Left kidney (tissue), 2 donors: Measurements from ENCODE around the gene ERBB2. TPM values are rescaled to one million over a fixed set of nuclear protein-coding genes. Genes with fewer than 3 reads are reported as not detected.
"Not testable (repeated sequence)": the region's sequence is repeated elsewhere in the genome, so short reads cannot be mapped to it uniquely, and the experiment has no call there.

ENCODE experiments used
- DNase-seq: peaks from one replicate; pipeline ENCODE4 v3.0.0-alpha.2; 2013
- polyA plus RNA-seq: library from polyadenylated mRNA; unstranded; fragments of 120-200 nt; gene quantifications from one replicate; pipeline ENCODE4 v1.2.1, GENCODE V29; 2013; ENCODE audit not compliant: insufficient read length

The ERBB2 gene
- polyA plus RNA-seq, 1 donor = 173 TPM

GRCh38 chr17:39757931-39758873, 58.3 kb downstream of the ERBB2 start:
- no peak for DNase-seq

- DNase-seq = no peak
These were observed 59.3 kb downstream of the ERBB2 start for GRCh38 chr17:39759204-39759603.

DNA sequence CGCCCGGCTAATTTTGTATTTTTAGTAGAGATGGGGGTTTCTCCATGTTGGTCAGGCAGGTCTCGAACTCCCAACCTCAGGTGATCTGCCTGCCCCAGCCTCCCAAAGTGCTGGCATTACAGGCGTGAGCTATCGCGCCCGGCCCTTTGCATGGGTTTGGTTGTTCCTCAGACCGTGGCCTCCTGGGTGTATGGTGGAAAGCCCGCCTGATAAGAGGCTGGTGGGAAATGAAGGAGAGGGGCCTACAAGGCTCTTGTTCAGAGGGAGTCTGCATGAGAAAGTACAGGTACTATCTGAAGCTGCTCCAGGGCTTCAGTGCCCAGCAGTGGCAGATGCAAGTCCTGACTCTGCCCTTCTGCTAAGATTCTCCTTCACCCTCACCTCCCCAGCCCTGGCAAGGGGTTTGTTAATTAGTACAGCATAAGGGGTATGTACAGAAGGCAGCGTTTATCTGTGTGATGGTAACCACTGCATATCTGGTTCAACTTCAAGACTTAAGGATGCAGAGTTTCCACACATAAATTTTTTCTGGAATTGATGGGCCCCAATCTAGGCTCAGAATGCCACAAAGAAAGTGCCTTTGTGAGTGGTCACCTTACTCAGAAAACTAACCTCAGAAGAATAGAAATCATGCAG, 62.1 kb downstream of the ERBB2 start:
- DNase-seq = no peak

DNA sequence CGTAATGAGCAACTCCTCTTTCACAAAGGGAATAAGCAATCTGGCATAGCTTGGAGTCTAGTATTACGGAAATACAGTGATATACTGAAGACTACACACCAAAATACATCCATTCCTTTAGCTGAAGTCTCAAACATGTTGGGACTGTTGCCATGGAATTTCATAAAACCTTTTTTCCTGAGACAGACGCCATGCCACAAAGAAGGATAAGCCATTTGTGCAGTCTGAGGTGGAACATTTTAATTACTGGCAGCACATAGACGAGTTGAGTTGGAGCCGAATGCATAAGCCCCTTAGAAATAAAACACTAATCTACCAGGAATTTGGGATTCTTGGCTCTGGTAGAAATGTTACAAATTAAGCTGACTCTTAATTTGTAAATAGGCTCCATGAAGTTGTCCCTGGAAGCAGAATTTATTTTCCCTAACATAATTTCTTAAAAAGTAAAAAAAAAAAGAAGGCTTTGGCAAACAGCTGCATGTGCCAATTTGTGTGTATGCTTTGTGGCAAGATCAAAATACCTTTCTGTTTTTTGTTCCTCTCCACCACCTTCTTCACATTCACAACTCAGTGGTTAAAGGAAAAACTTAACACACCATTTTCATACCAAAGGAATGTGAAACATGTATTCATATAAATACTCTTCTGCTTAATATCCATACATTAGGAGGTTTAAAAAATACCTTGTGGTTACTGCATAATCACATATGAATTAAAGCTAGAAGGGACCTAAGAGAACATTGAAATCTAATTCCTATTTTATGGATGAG, 63.4 kb downstream of the ERBB2 start:
- DNase-seq = no peak

DNA sequence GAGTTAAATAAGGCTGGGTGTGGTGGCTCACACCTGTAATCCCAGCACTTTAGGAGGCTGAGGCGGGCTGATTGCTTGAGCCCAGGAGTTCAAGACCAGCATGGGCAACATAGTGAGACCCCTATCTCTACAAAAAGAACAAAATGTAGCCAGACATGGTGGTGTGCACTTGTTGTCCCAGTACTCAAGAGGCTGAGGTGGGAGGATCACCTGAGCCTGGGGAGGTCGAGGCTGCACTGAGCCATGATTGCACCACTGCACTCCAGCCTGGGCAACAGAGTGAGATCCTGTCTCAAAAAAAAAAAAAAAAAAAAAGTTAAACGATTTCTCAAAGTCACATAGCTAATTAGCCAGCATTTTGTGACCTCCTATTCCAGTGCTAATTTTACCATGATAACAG, 64.3 kb downstream of the ERBB2 start:
- DNase-seq = not testable (repeated sequence)

DNA sequence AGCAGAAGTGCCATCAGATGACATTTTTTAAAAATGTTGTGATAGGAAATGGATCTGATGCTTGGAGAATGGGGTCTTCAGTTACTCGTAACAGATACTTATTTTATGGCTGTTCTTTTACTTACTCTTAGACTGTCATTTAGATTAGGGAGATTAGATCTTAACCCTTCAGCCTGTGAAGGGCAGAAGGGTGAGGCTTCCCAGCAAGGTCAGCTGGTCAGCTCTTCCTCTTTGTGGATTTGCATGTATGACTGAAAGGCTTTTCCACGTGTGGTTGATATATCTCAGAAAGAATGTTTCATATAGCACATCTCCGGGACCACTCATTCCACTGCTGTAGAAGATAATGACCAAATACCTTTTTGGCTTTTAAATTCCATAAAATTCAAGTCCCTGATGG, 65.3 kb downstream of the ERBB2 start:
- DNase-seq = no peak

GRCh38 chr17:39765766-39766165, 65.9 kb downstream of the ERBB2 start:
- no peak for DNase-seq

DNA sequence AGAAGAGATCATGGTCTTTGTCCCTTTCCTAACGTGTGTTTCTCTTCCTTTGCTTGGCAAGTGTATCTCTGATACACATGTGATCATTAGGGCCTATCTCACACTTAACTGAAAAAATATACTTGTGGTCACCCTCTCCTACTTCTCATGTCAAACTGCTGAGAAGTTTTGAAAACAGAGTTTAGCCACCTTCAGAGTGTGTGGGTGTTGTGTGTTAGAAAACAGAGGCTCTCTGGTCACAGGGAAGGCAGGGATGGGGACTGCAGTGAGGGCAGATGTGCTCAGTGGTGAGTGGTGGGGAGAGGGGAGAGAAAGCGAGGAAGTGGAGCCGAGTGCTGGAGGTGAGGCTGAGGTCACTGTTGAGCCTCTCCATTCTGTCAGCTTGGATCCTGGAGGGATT, 67.3 kb downstream of the ERBB2 start:
- no peak for DNase-seq

DNA sequence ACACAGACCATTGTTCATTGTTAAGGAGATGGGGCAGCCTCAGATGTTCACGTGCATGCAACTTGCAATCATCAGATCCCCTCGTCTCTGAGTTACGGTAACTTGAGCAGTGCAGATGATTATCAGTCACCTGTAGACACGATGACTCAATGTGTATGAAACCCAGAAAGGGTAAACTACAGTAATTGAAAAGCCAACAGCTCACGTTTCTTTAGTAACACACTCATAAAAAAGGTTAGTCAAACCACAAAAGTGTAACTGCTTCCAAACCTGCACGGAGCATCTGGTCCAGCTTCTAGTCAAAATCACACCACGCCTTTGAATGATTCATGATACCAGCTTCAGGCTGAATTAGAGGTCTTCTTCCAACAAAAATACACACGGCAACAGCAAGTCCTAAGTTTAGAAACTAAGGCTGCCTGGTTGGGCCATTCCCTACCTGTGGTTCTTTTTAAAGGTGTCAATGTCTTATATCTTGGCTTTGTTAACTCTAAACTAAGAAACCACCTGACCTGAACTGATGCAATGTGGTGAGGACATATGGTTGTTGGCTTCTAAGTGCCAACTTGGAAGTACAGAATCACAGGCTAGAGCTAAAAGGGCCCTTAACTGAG, 70.2 kb downstream of the ERBB2 start:
- DNase-seq = no peak

DNA sequence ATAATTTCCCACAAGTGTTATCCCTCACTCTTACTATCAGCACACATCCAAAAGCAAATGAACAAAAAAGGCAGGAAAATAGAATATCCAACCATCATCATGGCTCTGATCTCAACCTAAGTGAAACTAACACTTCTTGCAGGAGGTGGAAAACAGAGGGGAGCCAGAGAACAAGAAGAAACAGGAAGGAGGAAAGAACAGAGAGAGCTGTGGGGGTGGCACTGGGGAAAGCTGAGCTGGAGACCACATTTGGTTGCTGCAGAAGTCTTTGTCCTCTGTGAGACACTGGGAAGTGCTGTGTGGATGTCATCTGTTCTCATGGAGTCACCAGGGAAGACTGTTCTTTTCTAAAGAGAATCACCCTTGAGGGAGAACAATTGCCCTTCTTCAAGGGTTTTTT, 72.6 kb downstream of the ERBB2 start:
- DNase-seq = no peak

DNA sequence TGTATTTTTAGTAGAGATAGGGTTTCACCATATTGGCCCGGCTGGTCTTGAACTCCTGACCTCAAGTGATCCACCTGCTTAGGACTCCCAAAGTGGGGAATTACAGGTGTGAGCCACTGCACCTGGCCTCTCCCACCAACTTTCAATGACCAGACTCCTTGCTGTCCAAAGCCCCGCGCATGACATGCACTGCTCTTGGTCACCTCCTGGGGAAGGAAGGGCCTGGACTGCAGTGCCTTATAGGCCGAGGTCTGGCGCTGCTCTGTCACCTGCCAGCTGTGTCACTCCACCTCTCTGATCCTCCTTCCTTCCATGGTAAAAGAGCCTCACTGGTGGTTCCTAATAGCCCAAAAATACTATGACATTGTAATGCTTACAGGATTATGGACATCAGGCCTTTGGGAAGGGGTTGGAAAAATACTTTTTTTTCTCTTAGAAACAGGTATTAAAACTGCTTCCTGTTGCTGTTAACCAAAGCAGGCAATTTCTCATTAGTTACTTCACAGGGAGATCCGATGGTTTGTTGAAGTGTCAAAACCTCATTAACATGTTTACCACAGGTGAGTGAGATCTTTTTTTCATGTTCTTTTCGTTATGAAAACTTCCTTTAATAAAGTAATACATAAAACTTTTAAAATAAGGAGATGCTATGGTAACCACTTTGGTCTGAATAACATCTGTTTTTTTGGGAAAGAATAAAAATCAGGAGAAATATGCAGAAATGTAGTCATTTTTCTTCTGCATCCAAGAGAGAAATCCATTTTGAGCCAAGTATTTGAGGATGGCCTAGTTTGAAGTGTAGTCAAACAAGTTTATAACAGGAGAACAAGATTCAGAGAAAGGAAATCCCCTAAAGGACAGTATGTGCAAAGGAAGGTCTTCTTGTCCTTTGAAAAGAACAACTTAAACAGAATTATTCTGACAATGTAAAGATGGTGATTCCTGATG, 73.4 kb downstream of the ERBB2 start:
- DNase-seq = no peak

DNA sequence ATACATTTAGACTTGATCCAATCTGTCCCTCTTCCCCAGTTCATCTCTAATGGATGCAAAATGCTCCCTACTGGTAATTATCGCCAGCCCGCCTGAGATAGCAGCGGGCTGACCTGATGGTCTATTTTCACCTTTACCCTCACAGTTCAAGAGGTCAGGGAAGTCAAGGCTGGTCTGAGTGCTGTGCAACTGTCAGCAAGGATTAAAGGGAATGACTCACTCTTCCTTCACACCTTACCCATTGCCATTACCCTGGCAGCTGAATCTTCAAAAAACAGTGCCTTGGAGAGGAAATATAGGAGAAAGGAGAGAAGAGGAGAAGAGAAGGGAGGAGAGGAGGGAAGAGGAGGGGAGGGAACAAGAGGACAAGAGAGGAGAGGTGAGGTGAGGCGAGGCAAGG, 74.2 kb downstream of the ERBB2 start:
- DNase-seq = no peak

- DNase-seq = no peak
These were observed 75.2 kb downstream of the ERBB2 start for GRCh38 chr17:39775031-39775430.

DNA sequence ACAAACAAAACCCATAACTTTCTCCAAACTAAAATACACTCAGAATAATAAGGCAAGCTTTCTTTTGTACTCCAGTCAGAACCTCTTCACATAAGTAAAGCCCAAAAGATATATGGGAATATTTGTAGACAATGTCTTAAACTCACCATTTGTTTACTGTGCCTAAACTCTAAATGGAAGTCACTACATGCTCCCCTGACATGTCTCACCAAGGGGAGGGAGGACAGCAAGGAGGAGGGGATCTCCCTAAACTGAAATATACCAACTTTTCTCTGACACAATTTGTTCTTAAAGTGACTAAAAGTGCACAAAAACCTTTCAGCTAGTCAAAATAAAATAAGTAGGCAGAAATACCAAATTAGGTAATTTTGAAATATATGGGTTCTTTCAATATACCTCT, 76.4 kb downstream of the ERBB2 start:
- no peak for DNase-seq

DNA sequence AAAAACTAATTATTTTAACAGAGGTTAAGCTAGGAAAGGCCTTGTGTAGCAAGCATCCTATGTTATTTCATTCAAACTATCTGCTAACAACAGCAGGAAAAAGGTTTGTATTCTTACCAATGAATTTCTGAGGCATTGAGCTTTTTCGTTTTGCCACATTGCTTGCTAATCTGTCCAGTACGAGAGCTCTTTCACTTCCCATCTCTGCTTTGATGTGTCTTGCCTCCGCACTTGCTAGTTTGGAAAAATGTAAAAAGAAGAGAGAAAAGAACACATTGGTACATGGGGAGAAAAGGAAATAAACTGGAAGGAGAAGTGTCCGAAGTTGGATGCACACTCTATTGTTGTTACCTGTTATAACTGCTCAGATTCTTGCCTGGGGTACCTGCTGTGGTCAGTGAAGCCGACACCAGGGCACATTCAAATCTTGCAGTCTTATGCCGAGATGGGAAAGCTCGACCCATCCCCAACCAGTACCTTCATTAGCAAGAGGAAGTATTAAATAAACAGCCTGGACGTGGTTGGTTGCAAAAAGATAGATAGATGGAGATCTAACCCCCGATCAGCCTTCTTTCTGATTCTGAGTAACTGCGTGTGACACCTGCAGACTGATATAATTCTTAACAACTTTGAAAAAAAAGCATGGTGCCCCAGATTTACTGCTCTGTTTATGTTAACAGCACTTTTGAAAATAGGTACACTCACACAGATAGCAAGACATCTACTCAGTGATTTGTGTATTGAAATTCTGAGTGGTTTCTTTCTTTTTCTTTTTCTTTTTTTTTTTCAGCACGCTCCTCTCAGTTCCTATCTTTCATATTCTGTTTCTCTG, 77.9 kb downstream of the ERBB2 start:
- no peak for DNase-seq

Other genes with a start within 250 kb of the ERBB2 start
- gene MED1, start 248.8 kb upstream of the ERBB2 start, polyA plus RNA-seq = 58.7 TPM
- gene CDK12, start 238.6 kb upstream of the ERBB2 start, polyA plus RNA-seq = 77.4 TPM
- gene NEUROD2, start 92.1 kb upstream of the ERBB2 start, polyA plus RNA-seq = 0.08 TPM
- gene PPP1R1B, start 73.1 kb upstream of the ERBB2 start, polyA plus RNA-seq = 15.2 TPM
- gene STARD3, start 62.9 kb upstream of the ERBB2 start, polyA plus RNA-seq = 52.3 TPM
- 1.5 TPM for gene TCAP, start 34.7 kb upstream of the ERBB2 start, polyA plus RNA-seq
- gene PNMT, start 31.6 kb upstream of the ERBB2 start, polyA plus RNA-seq = 1.7 TPM
- gene PGAP3, start 12.0 kb upstream of the ERBB2 start, polyA plus RNA-seq = 38.1 TPM
- 27.5 TPM for gene MIEN1, start 30.5 kb downstream of the ERBB2 start, polyA plus RNA-seq
- 38.8 TPM for gene GRB7, start 37.9 kb downstream of the ERBB2 start, polyA plus RNA-seq
- gene IKZF3, start 164.2 kb downstream of the ERBB2 start, polyA plus RNA-seq = 0.37 TPM
- gene ZPBP2, start 168.1 kb downstream of the ERBB2 start, polyA plus RNA-seq = not detected
- gene GSDMB, start 218.6 kb downstream of the ERBB2 start, polyA plus RNA-seq = 29.5 TPM
- gene ORMDL3, start 227.5 kb downstream of the ERBB2 start, polyA plus RNA-seq = 96.3 TPM
- gene LRRC3C, start 227.7 kb downstream of the ERBB2 start, polyA plus RNA-seq = not detected